ENCODE measurements around the gene TEKTIP1. TPM values are rescaled to one million over a fixed set of nuclear protein-coding genes. Genes with fewer than 3 reads are reported as not detected.
A peak's percentile ranks its signal among the peaks of the same experiment; 100 is the strongest.

Gene TEKTIP1
- total and polyA plus RNA-seq, 2 experiments from 2014 or later = 1.5 TPM; not detected in 1

GRCh38 chr19:3585301-3586126 is 46.5 kb downstream of the TEKTIP1 start, which contains the start of gene GIPC3:
Gene GIPC3 (plus strand): TSS chr19:3585478. CDS start chr19:3585598, 120 bp downstream.
- Histone ChIP-seq H3K4me2 (peak within 1 kb of the TSS; percentile 64), H3K9me3 (ENCODE audit: low read depth) (no peaks in the 10 kb centered on the region), H2AFZ (no peak within 1 kb of the TSS), H3K79me2 (no peaks in the 10 kb centered on the region), H3K36me3 (replicated peaks; ENCODE audit: insufficient read depth, low read depth) (no peaks in the 10 kb centered on the region), H3K4me3 (no peak within 1 kb of the TSS), H3K27me3 (peaks cover 36% of the 10 kb centered on the region), H3K9me2 (replicated peaks; ENCODE audit: insufficient read depth) (no peaks in the 10 kb centered on the region), H4K20me1 (ENCODE audit: insufficient read depth, poor library complexity, severe bottlenecking) (no peaks in the 10 kb centered on the region), H3K4me1 (ENCODE audit: insufficient read depth) (no peaks in the 10 kb centered on the region), H3K27ac (no peak within 1 kb of the TSS)
- TF ChIP-seq EZH2 (IDR thresholded peaks at IDR 0.05; ENCODE audit: borderline replicate concordance) = peak; percentile 84
- no peak for TF ChIP-seq EZH2phosphoT487 (IDR thresholded peaks at IDR 0.05; ENCODE audit: low read depth, severe bottlenecking, unreplicated experiment)
- no peak for TF ChIP-seq CTCF (IDR thresholded peaks at IDR 0.05; ENCODE audit: poor library complexity)
- 19% methylated on average over 40 of the region's 84 CpGs for whole genome bisulfite sequencing (ENCODE audit: low lambda C conversion rate, missing lambda C conversion rate)
- no peak for DNase-seq (ENCODE audit: low spot score)

- Histone ChIP-seq H4K20me1 (ENCODE audit: insufficient read depth, poor library complexity, severe bottlenecking) (no peaks in the 10 kb centered on the region), H3K27ac (no peak overlapping the region), H3K27me3 (peaks cover 36% of the 10 kb centered on the region), H3K9me3 (ENCODE audit: low read depth) (no peaks in the 10 kb centered on the region), H3K36me3 (replicated peaks; ENCODE audit: insufficient read depth, low read depth) (no peaks in the 10 kb centered on the region), H3K4me1 (ENCODE audit: insufficient read depth) (no peaks in the 10 kb centered on the region), H2AFZ (no peak overlapping the region), H3K4me2 (peak overlapping the region; percentile 64), H3K9me2 (replicated peaks; ENCODE audit: insufficient read depth) (no peaks in the 10 kb centered on the region), H3K4me3 (no peak overlapping the region), H3K79me2 (no peaks in the 10 kb centered on the region)
- DNase-seq (ENCODE audit: low spot score) = no peak
- TF ChIP-seq EZH2phosphoT487 (IDR thresholded peaks at IDR 0.05; ENCODE audit: low read depth, severe bottlenecking, unreplicated experiment) (no peak), EZH2 (IDR thresholded peaks at IDR 0.05; ENCODE audit: borderline replicate concordance) (no peak), CTCF (IDR thresholded peaks at IDR 0.05; ENCODE audit: poor library complexity) (peak; percentile 40)
- WGBS (ENCODE audit: low lambda C conversion rate, missing lambda C conversion rate) = 26% methylated on average over 15 of the region's 16 CpGs
Observed at GRCh38 chr19:3586127-3586626, 47.2 kb downstream of the TEKTIP1 start.

- DNase-seq (ENCODE audit: low spot score) = no peak
- H3K4me1 ChIP-seq (ENCODE audit: insufficient read depth) = no peaks in the 10 kb centered on the region
- H3K4me3 ChIP-seq = no peak overlapping the region
- WGBS (ENCODE audit: low lambda C conversion rate, missing lambda C conversion rate) = 71% methylated on average over 30 of the region's 31 CpGs
- no peak overlapping the region for H3K27ac ChIP-seq
- no peaks in the 10 kb centered on the region for H4K20me1 ChIP-seq (ENCODE audit: insufficient read depth, poor library complexity, severe bottlenecking)
- no peaks in the 10 kb centered on the region for H3K9me3 ChIP-seq (ENCODE audit: low read depth)
- no peak overlapping the region for H3K4me2 ChIP-seq
- no peak for TF ChIP-seq EZH2phosphoT487 (IDR thresholded peaks at IDR 0.05; ENCODE audit: low read depth, severe bottlenecking, unreplicated experiment)
- TF ChIP-seq EZH2 (IDR thresholded peaks at IDR 0.05; ENCODE audit: borderline replicate concordance) = no peak
- no peak for TF ChIP-seq CTCF (IDR thresholded peaks at IDR 0.05; ENCODE audit: poor library complexity)
- H3K27me3 ChIP-seq = peaks cover 36% of the 10 kb centered on the region
- H3K36me3 ChIP-seq (replicated peaks; ENCODE audit: insufficient read depth, low read depth) = no peaks in the 10 kb centered on the region
- no peaks in the 10 kb centered on the region for H3K79me2 ChIP-seq
- no peaks in the 10 kb centered on the region for H3K9me2 ChIP-seq (replicated peaks; ENCODE audit: insufficient read depth)
- H2AFZ ChIP-seq = no peak overlapping the region
Observed at GRCh38 chr19:3586707-3587346, 47.9 kb downstream of the TEKTIP1 start.
